ENCODE data around the gene MARK2. TPM values are rescaled to one million over a fixed set of nuclear protein-coding genes. Genes with fewer than 3 reads are reported as not detected.

Gene MARK2
- total RNA-seq, 2 experiments from 2014 or later = 18.4 to 21.0 TPM

GRCh38 chr11:63833048-63833447, 5.9 kb upstream of the MARK2 start:
- Mint-ChIP-seq H3K36me3 (ENCODE audit: low read depth) (no peaks in the 10 kb centered on the region), H3K4me3 (no peak overlapping the region), H3K27ac (no peak overlapping the region), H3K9me3 (no peaks in the 10 kb centered on the region), H3K4me1 (ENCODE audit: low read depth) (peaks cover 13% of the 10 kb centered on the region), H3K27me3 (no peaks in the 10 kb centered on the region)
- H3K4me1 ChIP-seq (ENCODE audit: insufficient read depth, low read length) = peaks cover 17% of the 10 kb centered on the region
- intact Hi-C loops (cut with DNase I, micrococcal nuclease) = loop anchor here in 1 of 2 experiments (10.0 kb wide), 1 partner anchor 142 kb away; the partner anchor contains the start of gene COX8A
- H3K36me3 ChIP-seq (ENCODE audit: insufficient read depth, low read length) = peaks cover 2% of the 10 kb centered on the region
- no peak for ATAC-seq (ENCODE audit: poor library complexity)
- H3K27ac ChIP-seq (ENCODE audit: low read depth in 1 of 2, low read length in 2 of 2) = no peak overlapping the region
- no peaks in the 10 kb centered on the region for H3K9me3 ChIP-seq (ENCODE audit: control insufficient read depth in 1 of 2, insufficient read depth in 1 of 2, low read length in 2 of 2)
- H3K4me3 ChIP-seq (ENCODE audit: low read length) = no peak overlapping the region
- H3K27me3 ChIP-seq (ENCODE audit: control insufficient read depth in 1 of 2, insufficient read depth in 2 of 2, low read length in 2 of 2) = no peaks in the 10 kb centered on the region
- no peak for DNase-seq
- ChIA-PET POLR2A (interaction anchor here (0.9 kb wide), 1 partner anchor 88 kb away, joined by 4 read pairs; no protein-coding TSS in a partner anchor), CTCF (no interaction called here)
- TF ChIP-seq CTCF (IDR thresholded peaks at IDR 0.05) = no peak

GRCh38 chr11:63834535-63835157, 4.3 kb upstream of the MARK2 start:
- Mint-ChIP-seq H3K4me1 (ENCODE audit: low read depth) (peaks cover 22% of the 10 kb centered on the region), H3K36me3 (ENCODE audit: low read depth) (peaks cover 6% of the 10 kb centered on the region), H3K9me3 (no peaks in the 10 kb centered on the region), H3K27me3 (no peaks in the 10 kb centered on the region), H3K4me3 (no peak overlapping the region), H3K27ac (no peak overlapping the region)
- intact Hi-C loops (cut with DNase I, micrococcal nuclease) = loop anchor here (5.0 to 10.0 kb wide), 3 partner anchors 140 to 468 kb away; partner anchors contain the start of genes CATSPERZ (in 1 of the 2), COX8A (in 1 of the 2) and OTUB1 (in 1 of the 2)
- Histone ChIP-seq H3K27ac (ENCODE audit: low read depth in 1 of 2, low read length in 2 of 2) (no peak overlapping the region), H3K4me3 (ENCODE audit: low read length) (no peak overlapping the region), H3K9me3 (ENCODE audit: control insufficient read depth in 1 of 2, insufficient read depth in 1 of 2, low read length in 2 of 2) (no peaks in the 10 kb centered on the region), H3K36me3 (ENCODE audit: insufficient read depth, low read length) (no peaks in the 10 kb centered on the region), H3K27me3 (ENCODE audit: control insufficient read depth in 1 of 2, insufficient read depth in 2 of 2, low read length in 2 of 2) (no peaks in the 10 kb centered on the region), H3K4me1 (ENCODE audit: insufficient read depth, low read length) (peaks cover 22% of the 10 kb centered on the region)
- DNase-seq (no peak), ATAC-seq (ENCODE audit: poor library complexity) (no peak)
- POLR2A ChIA-PET = no interaction called here
- TF ChIP-seq CTCF (IDR thresholded peaks at IDR 0.05) = no peak
- CTCF ChIA-PET = interaction anchor here (1.7 to 5.5 kb wide), 2 partner anchors 72 to 111 kb away, joined by 3 to 43 read pairs; no protein-coding TSS in a partner anchor

GRCh38 chr11:63835158-63835545, 3.8 kb upstream of the MARK2 start:
- H3K27me3 ChIP-seq (ENCODE audit: control insufficient read depth in 1 of 2, insufficient read depth in 2 of 2, low read length in 2 of 2) = no peaks in the 10 kb centered on the region
- no peak for TF ChIP-seq CTCF (IDR thresholded peaks at IDR 0.05)
- H3K27ac ChIP-seq (ENCODE audit: low read depth in 1 of 2, low read length in 2 of 2) = no peak overlapping the region
- Mint-ChIP-seq H3K9me3 (no peaks in the 10 kb centered on the region), H3K27me3 (no peaks in the 10 kb centered on the region), H3K4me3 (no peak overlapping the region), H3K27ac (no peak overlapping the region), H3K4me1 (ENCODE audit: low read depth) (peaks cover 22% of the 10 kb centered on the region), H3K36me3 (ENCODE audit: low read depth) (peaks cover 11% of the 10 kb centered on the region)
- ChIA-PET POLR2A (no interaction called here), CTCF (interaction anchor here (1.7 to 5.5 kb wide), 2 partner anchors 71 to 111 kb away, joined by 3 to 43 read pairs; no protein-coding TSS in a partner anchor)
- DNase-seq (peak in 1 of 14 experiments; percentile 13), ATAC-seq (ENCODE audit: poor library complexity) (no peak)
- H3K4me3 ChIP-seq (ENCODE audit: low read length) = no peak overlapping the region
- H3K9me3 ChIP-seq (ENCODE audit: control insufficient read depth in 1 of 2, insufficient read depth in 1 of 2, low read length in 2 of 2) = no peaks in the 10 kb centered on the region
- intact Hi-C loops (cut with DNase I, micrococcal nuclease) = loop anchor here (5.0 to 10.0 kb wide), 3 partner anchors 140 to 467 kb away; partner anchors contain the start of genes CATSPERZ (in 1 of the 2), COX8A (in 1 of the 2) and OTUB1 (in 1 of the 2)
- H3K4me1 ChIP-seq (ENCODE audit: insufficient read depth, low read length) = peaks cover 27% of the 10 kb centered on the region
- no peaks in the 10 kb centered on the region for H3K36me3 ChIP-seq (ENCODE audit: insufficient read depth, low read length)

Data from CD4-positive, alpha-beta T cell (primary cell).